Measurements from ENCODE around the gene NTN3. TPM values are rescaled to one million over a fixed set of nuclear protein-coding genes. Genes with fewer than 3 reads are reported as not detected.
"Not testable (repeated sequence)": the region's sequence is repeated elsewhere in the genome, so short reads cannot be mapped to it uniquely, and the experiment has no call there.

Gene NTN3
- polyA plus RNA-seq, 1 experiment, result 0.38 TPM

DNA sequence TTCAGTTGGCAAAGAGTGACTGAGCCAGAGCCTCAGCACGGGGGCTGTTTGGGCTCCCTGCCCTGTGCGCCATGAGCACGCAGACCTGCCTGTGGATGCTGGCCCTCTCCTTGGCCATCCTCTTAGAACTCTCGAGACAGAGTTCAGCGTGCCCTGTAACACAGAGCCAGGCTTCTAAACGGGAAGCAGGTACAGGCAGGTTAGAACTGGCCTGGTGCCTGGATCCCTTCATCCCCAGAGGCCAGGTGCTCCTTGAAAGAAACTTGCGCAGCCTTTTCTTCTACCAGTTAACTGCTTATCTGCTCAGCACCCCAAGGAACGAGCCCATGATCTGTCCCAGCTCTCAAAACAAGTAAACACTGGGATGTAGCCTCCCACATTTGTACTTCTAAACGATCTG, 35.0 kb upstream of the NTN3 start:
- no peaks in the 10 kb centered on the region for H3K9me3 ChIP-seq (ENCODE audit: control insufficient read depth, insufficient read depth, low read length)
- no peaks in the 10 kb centered on the region for H3K27me3 ChIP-seq (ENCODE audit: control insufficient read depth, insufficient read depth, low read length)
- ChIA-PET POLR2A (no interaction called here), CTCF (interaction anchor here (1.9 kb wide), 1 partner anchor 66 kb away, joined by 5 read pairs; no protein-coding TSS in a partner anchor)
- DNase-seq (ENCODE audit: low read depth, low spot score), result no peak
- TF ChIP-seq, protein P1, sequence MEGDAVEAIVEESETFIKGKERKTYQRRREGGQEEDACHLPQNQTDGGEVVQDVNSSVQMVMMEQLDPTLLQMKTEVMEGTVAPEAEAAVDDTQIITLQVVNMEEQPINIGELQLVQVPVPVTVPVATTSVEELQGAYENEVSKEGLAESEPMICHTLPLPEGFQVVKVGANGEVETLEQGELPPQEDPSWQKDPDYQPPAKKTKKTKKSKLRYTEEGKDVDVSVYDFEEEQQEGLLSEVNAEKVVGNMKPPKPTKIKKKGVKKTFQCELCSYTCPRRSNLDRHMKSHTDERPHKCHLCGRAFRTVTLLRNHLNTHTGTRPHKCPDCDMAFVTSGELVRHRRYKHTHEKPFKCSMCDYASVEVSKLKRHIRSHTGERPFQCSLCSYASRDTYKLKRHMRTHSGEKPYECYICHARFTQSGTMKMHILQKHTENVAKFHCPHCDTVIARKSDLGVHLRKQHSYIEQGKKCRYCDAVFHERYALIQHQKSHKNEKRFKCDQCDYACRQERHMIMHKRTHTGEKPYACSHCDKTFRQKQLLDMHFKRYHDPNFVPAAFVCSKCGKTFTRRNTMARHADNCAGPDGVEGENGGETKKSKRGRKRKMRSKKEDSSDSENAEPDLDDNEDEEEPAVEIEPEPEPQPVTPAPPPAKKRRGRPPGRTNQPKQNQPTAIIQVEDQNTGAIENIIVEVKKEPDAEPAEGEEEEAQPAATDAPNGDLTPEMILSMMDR (IDR thresholded peaks at IDR 0.05; ENCODE audit: low read depth, low read length), result no peak
- peak overlapping the region; percentile 21 for H3K27ac ChIP-seq (ENCODE audit: low read depth, low read length)
- no peak overlapping the region for H3K4me3 ChIP-seq (ENCODE audit: low read depth, low read length)

DNA sequence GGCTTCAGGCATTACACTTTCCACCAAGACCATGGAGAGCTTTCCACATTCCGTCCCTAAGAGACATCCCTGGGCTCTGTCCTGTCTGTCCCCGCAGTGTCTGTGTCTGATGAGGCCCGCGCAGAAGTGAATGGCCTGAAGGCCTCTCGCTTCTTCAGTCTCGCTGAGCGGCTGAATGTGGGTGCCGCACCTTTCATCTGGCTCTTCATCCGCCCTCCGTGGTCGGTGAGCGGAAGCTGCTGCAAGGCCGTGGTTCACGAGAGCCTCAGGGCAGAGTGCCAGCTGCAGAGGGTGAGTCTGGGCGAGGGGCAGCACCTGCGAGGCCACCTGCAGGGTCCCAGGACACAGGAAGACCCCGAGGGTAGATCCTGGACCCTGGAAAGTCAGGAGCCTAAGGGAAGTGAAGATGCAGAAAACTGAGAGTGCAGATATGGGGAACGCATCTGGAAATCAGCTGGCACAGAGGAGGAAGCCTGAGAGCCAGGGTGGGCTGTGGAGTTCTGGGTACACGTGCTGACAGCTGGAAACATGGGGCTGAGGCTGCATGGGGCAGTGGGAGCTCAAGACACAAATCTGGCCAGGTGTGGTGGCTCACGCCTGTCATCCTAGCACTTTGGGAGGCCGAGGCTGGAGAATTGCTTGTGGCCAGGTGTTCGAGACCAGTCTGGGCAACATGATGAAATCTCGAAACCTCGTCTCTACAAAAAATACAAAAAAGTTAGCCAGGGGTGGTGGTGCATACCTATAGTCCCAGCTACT, 33.9 kb upstream of the NTN3 start:
- ChIA-PET CTCF (no interaction called here), POLR2A (no interaction called here)
- Histone ChIP-seq H3K27ac (ENCODE audit: low read depth, low read length) (no peak overlapping the region), H3K4me3 (ENCODE audit: low read depth, low read length) (no peak overlapping the region), H3K27me3 (ENCODE audit: control insufficient read depth, insufficient read depth, low read length) (no peaks in the 10 kb centered on the region), H3K9me3 (ENCODE audit: control insufficient read depth, insufficient read depth, low read length) (no peaks in the 10 kb centered on the region)
- no peak for DNase-seq (ENCODE audit: low read depth, low spot score)
- TF ChIP-seq, protein P1 (IDR thresholded peaks at IDR 0.05; ENCODE audit: low read depth, low read length), result no peak

DNA sequence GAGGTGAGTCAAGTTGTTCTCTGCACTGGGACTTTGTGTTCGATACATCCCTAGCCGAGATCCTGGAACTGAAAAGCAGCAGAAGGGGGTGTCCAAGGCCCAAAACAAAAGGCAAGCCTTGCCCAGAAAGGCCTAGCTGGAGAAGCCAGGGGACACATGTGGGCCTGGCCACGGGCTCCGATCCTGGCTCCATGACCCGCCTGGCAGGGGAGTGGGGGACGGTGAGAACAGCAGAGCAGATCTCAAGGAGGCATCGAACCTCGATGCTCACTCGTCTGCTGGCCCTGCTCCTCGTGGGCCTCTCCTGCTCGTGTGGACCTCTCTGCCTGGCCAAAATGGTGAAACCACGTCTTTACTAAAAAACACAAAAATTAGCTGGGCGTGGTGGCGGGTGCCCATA, 33.0 kb upstream of the NTN3 start:
- Histone ChIP-seq H3K9me3 (ENCODE audit: control insufficient read depth, insufficient read depth, low read length) (no peaks in the 10 kb centered on the region), H3K4me3 (ENCODE audit: low read depth, low read length) (no peak overlapping the region), H3K27me3 (ENCODE audit: control insufficient read depth, insufficient read depth, low read length) (no peaks in the 10 kb centered on the region), H3K27ac (ENCODE audit: low read depth, low read length) (no peak overlapping the region)
- TF ChIP-seq, protein P1 (IDR thresholded peaks at IDR 0.05; ENCODE audit: low read depth, low read length), result no peak
- ChIA-PET CTCF (interaction anchor here (1.4 kb wide), 1 partner anchor 63 kb away, joined by 3 read pairs; no protein-coding TSS in a partner anchor), POLR2A (interaction anchor here (0.7 kb wide), 1 partner anchor 224 kb away, joined by 9 read pairs; no protein-coding TSS in a partner anchor)
- no peak for DNase-seq (ENCODE audit: low read depth, low spot score)

DNA sequence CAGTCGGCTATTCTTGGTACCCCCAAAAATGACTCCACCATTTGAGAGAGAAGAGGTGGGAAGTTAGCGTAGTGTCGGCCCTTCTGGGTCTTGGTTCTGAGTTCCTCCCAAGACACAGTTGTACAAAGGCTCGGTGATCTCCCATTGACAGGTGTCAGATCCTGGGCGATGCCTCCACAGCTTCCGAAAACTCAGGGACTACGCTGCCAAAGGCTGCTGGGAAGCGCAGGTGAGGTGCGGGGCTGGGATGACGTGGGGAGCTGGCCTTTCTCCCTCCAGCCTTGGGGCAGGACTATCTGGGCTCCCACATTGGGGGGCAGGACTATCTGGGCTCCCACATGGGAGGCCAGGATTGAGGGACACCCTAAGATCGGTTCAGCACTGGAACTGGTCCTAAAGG, 31.5 kb upstream of the NTN3 start:
- TF ChIP-seq, protein P1 (IDR thresholded peaks at IDR 0.05; ENCODE audit: low read depth, low read length), result no peak
- H3K27me3 ChIP-seq (ENCODE audit: control insufficient read depth, insufficient read depth, low read length), result no peaks in the 10 kb centered on the region
- DNase-seq (ENCODE audit: low read depth, low spot score), result no peak
- ChIA-PET POLR2A (no interaction called here), CTCF (interaction anchor here (1.4 kb wide), 1 partner anchor 62 kb away, joined by 3 read pairs; no protein-coding TSS in a partner anchor)
- H3K9me3 ChIP-seq (ENCODE audit: control insufficient read depth, insufficient read depth, low read length), result no peaks in the 10 kb centered on the region
- H3K27ac ChIP-seq (ENCODE audit: low read depth, low read length), result no peak overlapping the region
- no peak overlapping the region for H3K4me3 ChIP-seq (ENCODE audit: low read depth, low read length)

DNA sequence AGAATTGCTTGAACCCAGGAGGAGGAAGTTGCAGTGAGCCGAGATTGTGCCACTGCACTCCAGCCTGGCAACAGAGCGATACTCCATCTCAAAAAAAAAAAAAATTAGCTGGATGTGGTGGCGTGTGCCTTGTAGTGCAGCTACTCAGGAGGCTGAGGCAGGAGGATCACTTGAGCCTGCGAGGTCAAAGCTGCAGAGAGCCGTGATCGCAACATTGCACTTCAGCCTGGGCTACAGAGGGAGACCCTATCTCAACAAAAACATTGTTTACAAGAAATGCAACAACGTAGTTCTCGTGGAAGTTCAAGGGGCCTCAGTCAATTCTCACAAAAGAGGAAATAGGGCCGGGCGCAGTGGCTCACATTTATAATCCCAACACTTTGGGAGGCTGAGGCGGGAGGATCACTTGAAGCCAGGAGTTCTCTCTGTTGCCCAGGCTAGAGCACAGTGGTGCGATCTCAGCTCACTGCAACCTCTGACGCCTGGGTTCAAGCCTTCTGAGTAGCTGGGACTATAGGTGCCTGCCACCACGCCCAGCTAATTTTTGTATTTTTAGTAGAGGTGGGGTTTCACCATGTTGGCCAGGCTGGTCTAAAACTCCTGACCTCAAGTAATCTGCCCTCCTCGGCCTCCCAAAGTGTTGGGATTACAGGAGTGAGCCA, 29.8 kb upstream of the NTN3 start:
- H3K4me3 ChIP-seq (ENCODE audit: low read depth, low read length); H3K9me3 ChIP-seq (ENCODE audit: control insufficient read depth, insufficient read depth, low read length); H3K27me3 ChIP-seq (ENCODE audit: control insufficient read depth, insufficient read depth, low read length); H3K27ac ChIP-seq (ENCODE audit: low read depth, low read length); DNase-seq (ENCODE audit: low read depth, low spot score); POLR2A ChIA-PET: not testable (repeated sequence)
- CTCF ChIA-PET, result interaction anchor here (1.3 kb wide), 1 partner anchor 60 kb away, joined by 3 read pairs; no protein-coding TSS in a partner anchor
